GM12878 (cell line): ENCODE data around the gene ATG4A. TPM values are rescaled to one million over a fixed set of nuclear protein-coding genes. Genes with fewer than 3 reads are reported as not detected.

ENCODE experiments used
- ATAC-seq: fragments of 200-7000 bp; cut with Tn5 transposase; 3 replicates; pipeline ENCODE4 v1.9.1; 2020; ENCODE audit warnings: mild to moderate bottlenecking, moderate library complexity
- BruUV-seq: library from RNA; stranded (reverse); fragments of 400-500 nt; replicated peaks from 2 replicates; lab custom pipeline; 2021; lab: Mats Ljungman, UMichigan
- CTCF ChIA-PET: fragments of 300-600 bp; sonication (Branson Sonifier 250); formaldehyde crosslinking; extraction: SDS; loops from one replicate; lab custom pipeline; 2021; ENCODE audit warnings: inconsistent platforms; lab: Yijun Ruan, JAX
- POLR2A ChIA-PET: fragments of 350-600 bp; formaldehyde crosslinking; extraction: SDS; loops from one replicate; lab custom pipeline; 2021; ENCODE audit warnings: inconsistent platforms; lab: Charles Lee
- RAD21 ChIA-PET: fragments of 300-600 bp; sonication (Branson Sonifier 250); formaldehyde crosslinking; loops from one replicate; lab custom pipeline; 2023; ENCODE audit warnings: antibody characterized with exemption; ENCODE audit not compliant: unreplicated experiment; lab: Charles Lee
- SMC1A ChIA-PET: fragments of 300-600 bp; sonication (Branson Sonifier 250); formaldehyde crosslinking; loops from one replicate; lab custom pipeline; 2023; ENCODE audit not compliant: unreplicated experiment, uncharacterized antibody; lab: Charles Lee
- DNase-seq: peaks from one replicate; pipeline ENCODE4 v3.0.0-alpha.2; 2011; ENCODE audit warnings: low read depth, low spot score
- FAIRE-seq: peaks from 3 replicates; lab custom pipeline; 2011; peaks lifted over from hg19 to GRCh38; lab: Jason Lieb, UNC
- H2AFZ ChIP-seq: 2 replicates; pipeline ENCODE4 v1.6.0; 2011; ENCODE audit warnings: low read depth, low read length, control low read depth; ENCODE audit not compliant: control insufficient read depth
- H3K27ac ChIP-seq: 2 replicates; pipeline ENCODE4 v1.5.1; 2011; ENCODE audit warnings: control low read depth; ENCODE audit not compliant: control insufficient read depth, insufficient read depth
- H3K27me3 ChIP-seq, 2 experiments: replicated peaks in 1 of 2; 2 replicates each; pipeline versions ENCODE4 v1.6.0 to v1.6.1; 2011; ENCODE audit warnings: low read length in 1 of 2; ENCODE audit not compliant: control insufficient read depth in 2 of 2, insufficient read depth in 2 of 2
- H3K36me3 ChIP-seq, 2 experiments: 2 replicates each; pipeline ENCODE4 v1.5.1; 2011; ENCODE audit warnings: low read length in 1 of 2; ENCODE audit not compliant: control insufficient read depth in 2 of 2, insufficient read depth in 2 of 2
- H3K4me1 ChIP-seq: 2 replicates; pipeline ENCODE4 v1.6.1; 2011; ENCODE audit warnings: mild to moderate bottlenecking, low read length, moderate library complexity, mixed read lengths; ENCODE audit not compliant: control insufficient read depth, insufficient read depth
- H3K4me2 ChIP-seq: 2 replicates; pipeline ENCODE4 v1.6.0; 2011; ENCODE audit warnings: control low read depth; ENCODE audit not compliant: control insufficient read depth, insufficient read depth
- H3K4me3 ChIP-seq: fragments of 200-600 bp; sonication (generic); 2 replicates; pipeline ENCODE4 v1.5.1; 2016
- H3K79me2 ChIP-seq: 2 replicates; pipeline ENCODE4 v1.6.0; 2011; ENCODE audit warnings: low read length; ENCODE audit not compliant: control insufficient read depth, insufficient read depth
- H3K9ac ChIP-seq: 2 replicates; pipeline ENCODE4 v1.8.0; 2011; ENCODE audit warnings: low read length, control low read depth, mixed read lengths; ENCODE audit not compliant: control insufficient read depth, insufficient read depth
- H3K9me3 ChIP-seq: replicated peaks from 3 replicates; pipeline ENCODE4 v1.5.1; 2011; ENCODE audit warnings: mild to moderate bottlenecking, low read length; ENCODE audit not compliant: control insufficient read depth, insufficient read depth
- H4K20me1 ChIP-seq: 2 replicates; pipeline ENCODE4 v1.6.0; 2011; ENCODE audit not compliant: control insufficient read depth, insufficient read depth
- ASH2L ChIP-seq: fragments of 300-600, 200-600 bp; sonication (generic); IDR thresholded peaks from 2 replicates; pipeline ENCODE4 v1.6.1; 2017; ENCODE audit warnings: low read depth, mild to moderate bottlenecking, borderline replicate concordance
- CREB1 ChIP-seq: IDR thresholded peaks from 2 replicates; pipeline ENCODE4 v1.6.1; 2012; ENCODE audit warnings: low read depth, mild to moderate bottlenecking, inconsistent platforms
- GATAD2B ChIP-seq: fragments of 450-650 bp; conservative IDR thresholded peaks from 2 replicates; pipeline ENCODE4 v1.6.1; 2017; ENCODE audit warnings: low read depth, mild to moderate bottlenecking, moderate library complexity
- MEF2B ChIP-seq: fragments of 450-650 bp; IDR thresholded peaks from 2 replicates; pipeline ENCODE4 v1.6.1; 2018; ENCODE audit warnings: mild to moderate bottlenecking, moderate library complexity; ENCODE audit not compliant: partially characterized antibody, poor library complexity, severe bottlenecking
- PKNOX1 ChIP-seq: fragments of 450-650 bp; IDR thresholded peaks from 2 replicates; pipeline ENCODE4 v1.6.1; 2016; ENCODE audit warnings: mild to moderate bottlenecking
- POLR2A ChIP-seq: IDR thresholded peaks from 2 replicates; pipeline ENCODE4 v1.6.1; 2011; ENCODE audit warnings: low read depth, mild to moderate bottlenecking, low read length
- RAD51 ChIP-seq: fragments of 450-650 bp; IDR thresholded peaks from 2 replicates; pipeline ENCODE4 v1.6.1; 2016; ENCODE audit warnings: moderate library complexity, mild to moderate bottlenecking, inconsistent platforms
- SIN3A ChIP-seq: IDR thresholded peaks from 2 replicates; pipeline ENCODE4 v1.6.1; 2012; ENCODE audit warnings: low read depth, low read length, improper control_type of control experiment
- TARDBP ChIP-seq: IDR thresholded peaks from 2 replicates; pipeline ENCODE4 v1.6.1; 2016; ENCODE audit warnings: borderline replicate concordance
- WGBS: methylation state at CpG from one replicate; pipeline ENCODE4 v1.1.6; 2016; ENCODE audit warnings: low lambda C conversion rate; ENCODE audit not compliant: insufficient replicate concordance, insufficient coverage; ENCODE audit errors: missing lambda C conversion rate; 5-methylcytosine and 5-hydroxymethylcytosine counted together
- in situ Hi-C: fragments of 300-500 bp; cut with MboI; formaldehyde crosslinking; loops from 9 replicates; pipeline ENCODE4 v1.14.3; 2018; ENCODE audit warnings: mixed read lengths
- intact Hi-C: fragments of 100-400 bp; cut with micrococcal nuclease; formaldehyde crosslinking; loops from one replicate; pipeline ENCODE4 v1.14.2; 2022; ENCODE audit not compliant: unreplicated experiment
- polyA plus RNA-seq, 11 experiments: library from polyadenylated mRNA; depleted of rRNA in 4 of 11; unstranded in 6 of 11; stranded (reverse) in 5 of 11; fragments of >200 nt; fragmentation: Nextera tagmentation in 4 of 11; fragmentation: Illumina TruSeq in 1 of 11; extraction: Ambion mirVana in 4 of 11; extraction: Trizol in 1 of 11; gene quantifications; 1 replicate in 1 of 11; 2 replicates in 10 of 11; pipeline versions ENCODE4 v1.2.1 to v1.2.3, GENCODE V29; 2011 to 2016; ENCODE audit warnings: inconsistent platforms in 2 of 11, missing spikeins in 2 of 11, low read depth in 1 of 11
- total RNA-seq, 4 experiments: library from RNA; depleted of rRNA in 3 of 4; stranded (reverse); fragments of >200 nt in 3 of 4; fragmentation: Illumina TruSeq in 1 of 4; extraction: Trizol in 1 of 4; gene quantifications; 2 replicates each; pipeline versions ENCODE4 v1.2.1 to v1.2.3, GENCODE V29; 2013 to 2021
- TF ChIP-seq, protein P1 (sequence below), 3 experiments: IDR thresholded peaks in 2 of 3; conservative IDR thresholded peaks in 1 of 3; 2 replicates each; pipeline ENCODE4 v1.5.1; 2011; ENCODE audit warnings: low read depth in 3 of 3, low read length in 3 of 3, mild to moderate bottlenecking in 3 of 3, control low read depth in 2 of 3, moderate library complexity in 2 of 3, inconsistent platforms in 1 of 3, mixed read lengths in 1 of 3; ENCODE audit not compliant: control insufficient read depth in 2 of 3, insufficient read depth in 1 of 3; ENCODE audit errors: extremely low read depth in 1 of 3
- TF ChIP-seq, protein P2 (sequence below): fragments of 450-650 bp; IDR thresholded peaks from 2 replicates; pipeline ENCODE4 v1.6.1; 2017; ENCODE audit warnings: mild to moderate bottlenecking, low read depth, inconsistent platforms; ENCODE audit not compliant: poor library complexity, severe bottlenecking

The ATG4A gene
- total and polyA plus RNA-seq, 10 of the 15 experiments (the other 5 are each of a cell fraction or from before 2014, with no cell fraction given) = 9.1 to 22.0 (median 15.5) TPM

DNA sequence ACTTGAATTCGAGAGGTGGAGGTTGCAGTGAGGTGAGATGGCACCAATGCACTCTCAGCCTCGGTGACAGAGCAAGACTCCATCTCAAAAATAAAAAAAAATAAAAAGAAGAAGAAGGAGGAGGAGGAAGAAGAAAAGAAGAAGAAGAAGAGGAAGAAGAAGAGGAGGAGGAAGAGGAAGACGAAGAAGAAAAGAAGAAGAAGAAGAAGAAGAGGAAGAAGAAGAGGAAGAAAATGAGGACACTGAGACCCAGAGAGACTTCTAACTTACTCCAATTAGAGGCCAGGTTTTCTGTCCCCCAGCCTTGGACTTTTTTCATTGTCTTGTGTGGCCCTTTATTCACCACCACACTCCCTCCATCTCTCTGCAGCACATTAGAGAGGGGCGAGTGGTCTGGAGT is 70.7 kb downstream of the ATG4A start:
- in situ Hi-C loops = no loop called here
- no TSS peak for BruUV-seq

DNA sequence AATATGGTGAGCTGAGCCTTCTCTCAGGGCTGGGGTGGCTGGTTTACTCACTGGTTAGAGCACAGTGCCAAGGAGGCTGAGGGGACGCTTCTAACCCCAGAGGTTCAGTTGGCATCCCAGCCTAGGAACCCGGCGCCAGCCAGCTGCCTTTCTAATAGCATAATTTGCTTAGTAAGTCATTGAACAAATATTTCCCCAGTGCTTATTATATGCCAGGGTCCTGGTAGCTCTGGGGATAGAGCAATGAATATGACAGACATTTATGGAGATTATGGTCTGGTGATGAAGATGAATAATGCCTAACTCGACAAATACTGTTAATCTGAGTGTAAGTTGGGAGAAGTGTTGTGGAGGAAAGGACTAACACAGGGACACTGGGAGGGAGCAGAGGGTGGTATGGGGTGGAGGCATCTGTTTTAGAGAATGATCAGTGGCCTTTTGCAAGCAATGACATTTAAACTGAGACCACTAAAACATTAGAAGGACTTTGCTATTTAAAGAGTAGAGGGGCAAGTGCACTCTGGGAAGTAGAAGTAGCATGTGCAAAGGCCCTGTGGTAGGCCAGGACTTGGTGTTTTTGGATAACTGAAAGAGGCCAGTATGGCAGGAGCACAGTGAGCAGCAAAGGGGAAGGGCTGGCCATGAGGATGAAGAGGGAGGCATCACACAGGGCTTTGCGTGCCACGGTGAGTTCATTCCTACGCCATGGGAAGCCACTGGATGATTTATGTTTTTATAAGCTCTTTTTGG is 71.9 kb downstream of the ATG4A start:
- no peak overlapping the region for H3K27ac ChIP-seq
- BruUV-seq = no TSS peak
- TF ChIP-seq CREB1 (no peak), MEF2B (no peak), GATAD2B (no peak), RAD51 (no peak), SIN3A (no peak), POLR2A (no peak)
- TF ChIP-seq, protein P1, sequence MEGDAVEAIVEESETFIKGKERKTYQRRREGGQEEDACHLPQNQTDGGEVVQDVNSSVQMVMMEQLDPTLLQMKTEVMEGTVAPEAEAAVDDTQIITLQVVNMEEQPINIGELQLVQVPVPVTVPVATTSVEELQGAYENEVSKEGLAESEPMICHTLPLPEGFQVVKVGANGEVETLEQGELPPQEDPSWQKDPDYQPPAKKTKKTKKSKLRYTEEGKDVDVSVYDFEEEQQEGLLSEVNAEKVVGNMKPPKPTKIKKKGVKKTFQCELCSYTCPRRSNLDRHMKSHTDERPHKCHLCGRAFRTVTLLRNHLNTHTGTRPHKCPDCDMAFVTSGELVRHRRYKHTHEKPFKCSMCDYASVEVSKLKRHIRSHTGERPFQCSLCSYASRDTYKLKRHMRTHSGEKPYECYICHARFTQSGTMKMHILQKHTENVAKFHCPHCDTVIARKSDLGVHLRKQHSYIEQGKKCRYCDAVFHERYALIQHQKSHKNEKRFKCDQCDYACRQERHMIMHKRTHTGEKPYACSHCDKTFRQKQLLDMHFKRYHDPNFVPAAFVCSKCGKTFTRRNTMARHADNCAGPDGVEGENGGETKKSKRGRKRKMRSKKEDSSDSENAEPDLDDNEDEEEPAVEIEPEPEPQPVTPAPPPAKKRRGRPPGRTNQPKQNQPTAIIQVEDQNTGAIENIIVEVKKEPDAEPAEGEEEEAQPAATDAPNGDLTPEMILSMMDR (IDR thresholded peaks at IDR 0.05 in 2 of 3, conservative IDR thresholded peaks at IDR 0.05 in 1 of 3; ENCODE audit: control insufficient read depth in 2 of 3, extremely low read depth in 1 of 3, insufficient read depth in 1 of 3, low read depth in 3 of 3, low read length in 3 of 3) = no peak
- TF ChIP-seq, protein P2, sequence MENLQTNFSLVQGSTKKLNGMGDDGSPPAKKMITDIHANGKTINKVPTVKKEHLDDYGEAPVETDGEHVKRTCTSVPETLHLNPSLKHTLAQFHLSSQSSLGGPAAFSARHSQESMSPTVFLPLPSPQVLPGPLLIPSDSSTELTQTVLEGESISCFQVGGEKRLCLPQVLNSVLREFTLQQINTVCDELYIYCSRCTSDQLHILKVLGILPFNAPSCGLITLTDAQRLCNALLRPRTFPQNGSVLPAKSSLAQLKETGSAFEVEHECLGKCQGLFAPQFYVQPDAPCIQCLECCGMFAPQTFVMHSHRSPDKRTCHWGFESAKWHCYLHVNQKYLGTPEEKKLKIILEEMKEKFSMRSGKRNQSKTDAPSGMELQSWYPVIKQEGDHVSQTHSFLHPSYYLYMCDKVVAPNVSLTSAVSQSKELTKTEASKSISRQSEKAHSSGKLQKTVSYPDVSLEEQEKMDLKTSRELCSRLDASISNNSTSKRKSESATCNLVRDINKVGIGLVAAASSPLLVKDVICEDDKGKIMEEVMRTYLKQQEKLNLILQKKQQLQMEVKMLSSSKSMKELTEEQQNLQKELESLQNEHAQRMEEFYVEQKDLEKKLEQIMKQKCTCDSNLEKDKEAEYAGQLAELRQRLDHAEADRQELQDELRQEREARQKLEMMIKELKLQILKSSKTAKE = no peak

More for the DNA sequence above, 70.7 kb downstream of the ATG4A start:
- RAD21 ChIA-PET = no interaction called here
- H3K9me3 ChIP-seq = no peaks in the 10 kb centered on the region
- no peaks in the 10 kb centered on the region; a peak in 1 of 4 replicates for H3K27me3 ChIP-seq
- H3K36me3 ChIP-seq = no peaks in the 10 kb centered on the region
- no peaks in the 10 kb centered on the region for H3K79me2 ChIP-seq
- POLR2A ChIA-PET = no interaction called here
- no peak for FAIRE-seq
- H3K9ac ChIP-seq = no peak overlapping the region
- H2AFZ ChIP-seq = no peak overlapping the region
- H4K20me1 ChIP-seq = no peaks in the 10 kb centered on the region
- SMC1A ChIA-PET = no interaction called here
- H3K27ac ChIP-seq = no peak overlapping the region
- H3K4me2 ChIP-seq = no peak overlapping the region
- DNase-seq = no peak
- intact Hi-C loops = no loop called here
- H3K4me1 ChIP-seq = no peaks in the 10 kb centered on the region
- ATAC-seq = no peak
- no peak for TF ChIP-seq PKNOX1
- TF ChIP-seq ASH2L = no peak
- TF ChIP-seq TARDBP = no peak
- no peak overlapping the region for H3K4me3 ChIP-seq
- CTCF ChIA-PET = no interaction called here
- WGBS = 12% methylated on average over 4 of the region's 4 CpGs

More for the DNA sequence above, 71.9 kb downstream of the ATG4A start:
- Histone ChIP-seq H3K4me2 (no peak overlapping the region), H2AFZ (no peak overlapping the region), H3K36me3 (no peaks in the 10 kb centered on the region), H3K4me1 (no peaks in the 10 kb centered on the region), H3K9ac (no peak overlapping the region), H3K9me3 (no peaks in the 10 kb centered on the region), H3K27me3 (no peaks in the 10 kb centered on the region; a peak in 1 of 4 replicates), H3K4me3 (no peak overlapping the region), H3K79me2 (no peaks in the 10 kb centered on the region), H4K20me1 (no peaks in the 10 kb centered on the region)
- 77% methylated on average over 7 of the region's 7 CpGs for WGBS
- ChIA-PET CTCF (no interaction called here), RAD21 (no interaction called here), POLR2A (no interaction called here), SMC1A (no interaction called here)
- ATAC-seq (no peak), DNase-seq (no peak), FAIRE-seq (no peak)
- intact Hi-C loops = no loop called here
- in situ Hi-C loops = no loop called here
